Nephron (organoid): ENCODE measurements around the gene LIN7A.

Source experiments
- H3K27ac Mint-ChIP-seq, 3 experiments: 2 replicates each; pipeline ENCODE4 v1.8.0; 2020; ENCODE audit warnings: mixed read lengths in 3 of 3, mild to moderate bottlenecking in 2 of 3, moderate library complexity in 1 of 3
- H3K27me3 Mint-ChIP-seq: 2 replicates; pipeline ENCODE4 v1.8.0; 2021; ENCODE audit warnings: low read depth, mild to moderate bottlenecking, moderate library complexity, mixed read lengths
- H3K36me3 Mint-ChIP-seq: 2 replicates; pipeline ENCODE4 v1.8.0; 2020; ENCODE audit warnings: low read depth, mixed read lengths
- H3K4me1 Mint-ChIP-seq: 2 replicates; pipeline ENCODE4 v1.8.0; 2020; ENCODE audit warnings: mixed read lengths
- H3K4me3 Mint-ChIP-seq, 3 experiments: 2 replicates each; pipeline ENCODE4 v1.8.0; 2020; ENCODE audit warnings: mild to moderate bottlenecking in 3 of 3, mixed read lengths in 3 of 3, moderate library complexity in 2 of 3
- H3K9me3 Mint-ChIP-seq: 2 replicates; pipeline ENCODE4 v1.8.0; 2020; ENCODE audit warnings: mixed read lengths
- TF ChIP-seq, protein P1 (sequence below), 3 experiments: fragments of 200-600 bp; sonication (generic); IDR thresholded peaks; one replicate each; pipeline ENCODE4 v1.5.0; 2021; ENCODE audit warnings: antibody characterized with exemption in 3 of 3; ENCODE audit not compliant: unreplicated experiment in 3 of 3

Gene LIN7A

GRCh38 chr12:80877721-80878265 is 59.9 kb downstream of the LIN7A start:
- Mint-ChIP-seq H3K27ac (peak overlapping the region; percentile 17 to 77 (median 65)), H3K27me3 (no peaks in the 10 kb centered on the region), H3K4me1 (peaks cover 22% of the 10 kb centered on the region), H3K4me3 (no peak overlapping the region), H3K36me3 (peaks cover 3% of the 10 kb centered on the region), H3K9me3 (no peaks in the 10 kb centered on the region)
- TF ChIP-seq, protein P1, sequence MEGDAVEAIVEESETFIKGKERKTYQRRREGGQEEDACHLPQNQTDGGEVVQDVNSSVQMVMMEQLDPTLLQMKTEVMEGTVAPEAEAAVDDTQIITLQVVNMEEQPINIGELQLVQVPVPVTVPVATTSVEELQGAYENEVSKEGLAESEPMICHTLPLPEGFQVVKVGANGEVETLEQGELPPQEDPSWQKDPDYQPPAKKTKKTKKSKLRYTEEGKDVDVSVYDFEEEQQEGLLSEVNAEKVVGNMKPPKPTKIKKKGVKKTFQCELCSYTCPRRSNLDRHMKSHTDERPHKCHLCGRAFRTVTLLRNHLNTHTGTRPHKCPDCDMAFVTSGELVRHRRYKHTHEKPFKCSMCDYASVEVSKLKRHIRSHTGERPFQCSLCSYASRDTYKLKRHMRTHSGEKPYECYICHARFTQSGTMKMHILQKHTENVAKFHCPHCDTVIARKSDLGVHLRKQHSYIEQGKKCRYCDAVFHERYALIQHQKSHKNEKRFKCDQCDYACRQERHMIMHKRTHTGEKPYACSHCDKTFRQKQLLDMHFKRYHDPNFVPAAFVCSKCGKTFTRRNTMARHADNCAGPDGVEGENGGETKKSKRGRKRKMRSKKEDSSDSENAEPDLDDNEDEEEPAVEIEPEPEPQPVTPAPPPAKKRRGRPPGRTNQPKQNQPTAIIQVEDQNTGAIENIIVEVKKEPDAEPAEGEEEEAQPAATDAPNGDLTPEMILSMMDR (IDR thresholded peaks at IDR 0.05; ENCODE audit: unreplicated experiment in 3 of 3): no peak

DNA sequence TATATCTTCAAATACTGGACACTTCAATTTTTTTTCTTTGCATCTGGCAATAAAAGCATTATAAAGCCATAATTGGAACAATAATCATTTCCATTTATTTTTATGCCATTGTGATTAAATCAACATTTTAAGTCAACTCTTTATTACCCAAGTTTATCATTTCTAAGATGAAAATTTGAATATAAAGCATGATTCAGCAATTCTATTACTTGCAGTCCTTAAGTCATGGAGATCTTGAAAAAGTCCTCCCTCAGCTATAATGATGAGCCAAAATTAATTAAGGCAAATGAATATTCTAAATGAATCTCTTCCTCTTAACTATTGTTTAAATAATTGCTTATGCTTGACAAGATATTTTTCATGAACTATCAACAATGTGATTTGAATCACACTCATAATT is 65.7 kb downstream of the LIN7A start:
- H3K36me3 Mint-ChIP-seq: no peaks in the 10 kb centered on the region
- H3K27ac Mint-ChIP-seq: no peak overlapping the region
- H3K9me3 Mint-ChIP-seq: no peaks in the 10 kb centered on the region
- no peaks in the 10 kb centered on the region for H3K4me1 Mint-ChIP-seq
- H3K4me3 Mint-ChIP-seq: no peak overlapping the region
- no peaks in the 10 kb centered on the region for H3K27me3 Mint-ChIP-seq
- TF ChIP-seq, protein P1 (IDR thresholded peaks at IDR 0.05; ENCODE audit: unreplicated experiment in 3 of 3): no peak

GRCh38 chr12:80869264-80869663 is 68.5 kb downstream of the LIN7A start:
- no peaks in the 10 kb centered on the region for H3K36me3 Mint-ChIP-seq

GRCh38 chr12:80868576-80868975 is 69.2 kb downstream of the LIN7A start:
- H3K9me3 Mint-ChIP-seq: no peaks in the 10 kb centered on the region
- H3K4me1 Mint-ChIP-seq: peaks cover 8% of the 10 kb centered on the region
- H3K36me3 Mint-ChIP-seq: no peaks in the 10 kb centered on the region

More at GRCh38 chr12:80869264-80869663, 68.5 kb downstream of the LIN7A start:
- H3K27ac Mint-ChIP-seq: no peak overlapping the region
- no peaks in the 10 kb centered on the region for H3K9me3 Mint-ChIP-seq
- H3K27me3 Mint-ChIP-seq: no peaks in the 10 kb centered on the region
- peaks cover 8% of the 10 kb centered on the region for H3K4me1 Mint-ChIP-seq
- H3K4me3 Mint-ChIP-seq: no peak overlapping the region
- TF ChIP-seq, protein P1 (IDR thresholded peaks at IDR 0.05; ENCODE audit: unreplicated experiment in 3 of 3): no peak

DNA sequence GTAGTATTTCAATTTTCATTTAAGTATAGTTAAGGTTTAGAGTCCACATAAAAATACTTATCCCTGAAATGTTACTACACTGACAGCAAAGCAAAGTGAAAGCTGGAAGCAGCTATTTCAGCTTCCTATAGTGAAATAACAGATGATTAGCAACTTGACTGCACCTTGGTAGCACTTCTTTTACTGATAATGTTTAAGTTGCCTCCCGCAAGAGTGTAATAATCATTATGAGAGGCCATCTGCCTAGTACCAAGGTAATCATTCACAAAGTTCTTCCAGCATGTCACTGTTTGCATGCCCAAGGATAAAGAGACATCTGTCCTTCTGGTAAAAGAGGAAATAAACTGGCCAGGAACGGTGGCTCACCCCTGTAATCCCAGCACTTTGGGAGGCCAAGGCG is 69.8 kb downstream of the LIN7A start:
- no peaks in the 10 kb centered on the region for H3K9me3 Mint-ChIP-seq
- no peaks in the 10 kb centered on the region for H3K36me3 Mint-ChIP-seq
- H3K27me3 Mint-ChIP-seq: no peaks in the 10 kb centered on the region
- H3K4me1 Mint-ChIP-seq: peaks cover 11% of the 10 kb centered on the region
- no peak overlapping the region for H3K4me3 Mint-ChIP-seq
- no peak overlapping the region for H3K27ac Mint-ChIP-seq
- TF ChIP-seq, protein P1 (IDR thresholded peaks at IDR 0.05; ENCODE audit: unreplicated experiment in 3 of 3): no peak

More at GRCh38 chr12:80868576-80868975, 69.2 kb downstream of the LIN7A start:
- H3K27ac Mint-ChIP-seq: no peak overlapping the region
- H3K27me3 Mint-ChIP-seq: no peaks in the 10 kb centered on the region
- H3K4me3 Mint-ChIP-seq: no peak overlapping the region
- TF ChIP-seq, protein P1 (IDR thresholded peaks at IDR 0.05; ENCODE audit: unreplicated experiment in 3 of 3): no peak

DNA sequence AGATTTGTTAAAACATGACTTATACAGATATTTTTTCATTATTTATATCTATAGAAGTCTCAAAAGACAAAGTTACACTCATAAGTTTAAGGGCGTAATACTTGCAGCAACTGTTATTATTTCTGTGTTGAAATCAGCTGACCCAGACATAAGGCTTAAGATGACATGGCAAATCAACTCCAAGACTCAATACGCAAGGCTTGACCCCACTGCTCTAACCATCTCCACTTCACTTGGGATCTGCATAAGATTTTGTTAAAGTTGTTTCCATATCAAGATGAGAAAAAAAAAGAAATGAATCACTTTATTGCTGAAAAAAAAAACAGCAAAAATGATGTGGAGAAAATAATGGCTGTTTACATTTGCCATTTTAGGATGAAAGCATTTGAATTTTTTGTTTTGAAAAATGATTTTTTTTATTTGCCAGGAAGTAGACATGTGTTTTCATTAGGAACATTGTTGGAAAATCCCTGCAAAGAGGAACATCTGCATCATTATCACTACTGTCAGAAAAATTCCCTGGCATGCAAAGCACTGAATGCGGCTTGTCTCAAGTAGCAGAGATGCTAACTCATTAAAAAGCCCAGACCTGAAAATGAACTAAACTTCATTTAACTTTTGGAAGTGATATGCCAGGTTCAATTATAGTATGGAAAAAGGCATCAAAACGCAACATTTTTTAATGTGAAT is 73.5 kb downstream of the LIN7A start:
- Mint-ChIP-seq H3K27ac (peak overlapping the region in 1 of 3 experiments; percentile 48), H3K36me3 (no peaks in the 10 kb centered on the region), H3K4me3 (no peak overlapping the region), H3K27me3 (no peaks in the 10 kb centered on the region), H3K9me3 (no peaks in the 10 kb centered on the region), H3K4me1 (peaks cover 16% of the 10 kb centered on the region)
- TF ChIP-seq, protein P1 (IDR thresholded peaks at IDR 0.05; ENCODE audit: unreplicated experiment in 3 of 3): no peak
